Measurements from ENCODE around the gene ARV1. TPM values are rescaled to one million over a fixed set of nuclear protein-coding genes. Genes with fewer than 3 reads are reported as not detected.

The ARV1 gene
- total and polyA plus RNA-seq, 4 donors: 13.8 to 60.3 (median 17.2) TPM

GRCh38 chr1:231026576-231026975 lies 47.7 kb downstream of the ARV1 start:
- no peaks in the 10 kb centered on the region for H3K9me3 ChIP-seq (ENCODE audit: control insufficient read depth in 4 of 4, insufficient read depth in 3 of 4, low read length in 3 of 4)
- H3K36me3 ChIP-seq (ENCODE audit: control insufficient read depth in 4 of 4, insufficient read depth in 4 of 4, low read length in 4 of 4): peaks cover 0 to 3% (median 0%) of the 10 kb centered on the region in 4 donors
- H3K9ac ChIP-seq (ENCODE audit: insufficient read depth in 1 of 2, low read length in 2 of 2): no peak overlapping the region
- H3K4me1 ChIP-seq (ENCODE audit: control insufficient read depth in 5 of 5, insufficient read depth in 5 of 5, low read length in 5 of 5): peaks cover 0 to 20% (median 4%) of the 10 kb centered on the region in 5 donors
- H3K4me3 ChIP-seq: no peak overlapping the region
- H3K27ac ChIP-seq (ENCODE audit: low read depth in 1 of 2, low read length in 1 of 2): no peak overlapping the region
- DNase-seq (no peak), ATAC-seq (ENCODE audit: insufficient read depth, low FRiP score) (no peak)
- no peak for TF ChIP-seq CTCF (IDR thresholded peaks at IDR 0.05; ENCODE audit: control extremely low read depth, extremely low read depth)
- 91 to 92% methylated on average over 6 of the region's 6 CpGs for WGBS, 2 donors
- H3K27me3 ChIP-seq (ENCODE audit: control insufficient read depth in 3 of 3, insufficient read depth in 3 of 3, low read length in 2 of 3): no peaks in the 10 kb centered on the region

DNA sequence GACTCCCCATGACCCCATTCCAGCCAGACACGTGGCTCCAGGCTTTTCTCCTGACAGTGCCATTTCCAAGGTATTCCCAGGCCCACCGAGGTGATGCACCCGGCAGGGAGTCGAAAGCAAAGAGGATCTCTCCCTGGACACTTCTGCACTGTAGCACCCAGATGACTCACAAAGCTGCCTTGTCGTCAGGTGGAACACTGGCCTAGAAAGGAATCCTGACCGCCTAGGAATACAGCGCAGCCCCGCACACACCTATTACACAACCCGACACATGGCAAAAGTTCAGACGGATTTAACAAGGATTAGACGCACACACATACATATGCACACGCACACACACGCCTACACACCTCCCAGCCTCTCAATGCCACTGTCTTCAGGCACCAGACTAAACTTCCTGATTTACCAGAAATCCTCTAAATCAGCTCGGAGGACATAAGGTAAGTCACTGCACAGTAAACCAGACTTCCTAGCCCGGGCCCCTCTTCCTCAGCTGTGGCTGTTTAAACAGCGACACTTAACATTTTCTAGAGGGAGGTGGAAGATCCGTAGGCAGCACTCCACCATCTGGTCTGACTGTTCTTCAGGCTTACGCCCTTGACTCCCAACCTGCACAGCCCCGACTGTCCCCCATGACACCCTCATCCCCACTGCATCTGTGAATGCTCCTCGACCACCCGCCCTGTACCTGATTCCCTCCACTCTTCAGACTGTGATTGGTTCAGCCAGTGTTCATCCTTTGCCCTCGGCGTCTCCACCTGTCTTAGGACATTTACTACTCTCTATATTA lies 48.4 kb downstream of the ARV1 start:
- Histone ChIP-seq H3K27me3 (ENCODE audit: control insufficient read depth in 3 of 3, insufficient read depth in 3 of 3, low read length in 2 of 3) (no peaks in the 10 kb centered on the region), H3K9me3 (ENCODE audit: control insufficient read depth in 4 of 4, insufficient read depth in 3 of 4, low read length in 3 of 4) (no peaks in the 10 kb centered on the region), H3K4me3 (no peak overlapping the region), H3K4me1 (ENCODE audit: control insufficient read depth in 5 of 5, insufficient read depth in 5 of 5, low read length in 5 of 5) (peaks cover 0 to 16% (median 4%) of the 10 kb centered on the region in 5 donors), H3K9ac (ENCODE audit: insufficient read depth in 1 of 2, low read length in 2 of 2) (no peak overlapping the region), H3K27ac (ENCODE audit: low read depth in 1 of 2, low read length in 1 of 2) (no peak overlapping the region), H3K36me3 (ENCODE audit: control insufficient read depth in 4 of 4, insufficient read depth in 4 of 4, low read length in 4 of 4) (peaks cover 0 to 3% (median 0%) of the 10 kb centered on the region in 4 donors)
- WGBS, 2 donors: 69 to 78% methylated on average over 23 of the region's 23 CpGs
- ATAC-seq (ENCODE audit: insufficient read depth, low FRiP score) (peak; percentile 53), DNase-seq (no peak)
- no peak for TF ChIP-seq CTCF (IDR thresholded peaks at IDR 0.05; ENCODE audit: control extremely low read depth, extremely low read depth)

GRCh38 chr1:231027971-231028370 lies 49.1 kb downstream of the ARV1 start:
- Histone ChIP-seq H3K27me3 (ENCODE audit: control insufficient read depth in 3 of 3, insufficient read depth in 3 of 3, low read length in 2 of 3) (no peaks in the 10 kb centered on the region), H3K36me3 (ENCODE audit: control insufficient read depth in 4 of 4, insufficient read depth in 4 of 4, low read length in 4 of 4) (peaks cover 0 to 3% (median 0%) of the 10 kb centered on the region in 4 donors), H3K4me1 (ENCODE audit: control insufficient read depth in 5 of 5, insufficient read depth in 5 of 5, low read length in 5 of 5) (peaks cover 0 to 15% (median 4%) of the 10 kb centered on the region in 5 donors), H3K27ac (ENCODE audit: low read depth in 1 of 2, low read length in 1 of 2) (peak overlapping the region in 1 of 2 donors; percentile 30), H3K9me3 (ENCODE audit: control insufficient read depth in 4 of 4, insufficient read depth in 3 of 4, low read length in 3 of 4) (no peaks in the 10 kb centered on the region), H3K9ac (ENCODE audit: insufficient read depth in 1 of 2, low read length in 2 of 2) (no peak overlapping the region), H3K4me3 (no peak overlapping the region)
- no peak for ATAC-seq (ENCODE audit: insufficient read depth, low FRiP score)
- DNase-seq: no peak
- 91 to 93% methylated on average over 10 of the region's 10 CpGs for WGBS, 2 donors
- no peak for TF ChIP-seq CTCF (IDR thresholded peaks at IDR 0.05; ENCODE audit: control extremely low read depth, extremely low read depth)

Data from lung (tissue), 12 donors.